ENCODE measurements around the gene GATAD2A. TPM values are rescaled to one million over a fixed set of nuclear protein-coding genes. Genes with fewer than 3 reads are reported as not detected.

The GATAD2A gene
- total RNA-seq, 2 donors from 2014 or later, result 102 to 145 TPM

DNA sequence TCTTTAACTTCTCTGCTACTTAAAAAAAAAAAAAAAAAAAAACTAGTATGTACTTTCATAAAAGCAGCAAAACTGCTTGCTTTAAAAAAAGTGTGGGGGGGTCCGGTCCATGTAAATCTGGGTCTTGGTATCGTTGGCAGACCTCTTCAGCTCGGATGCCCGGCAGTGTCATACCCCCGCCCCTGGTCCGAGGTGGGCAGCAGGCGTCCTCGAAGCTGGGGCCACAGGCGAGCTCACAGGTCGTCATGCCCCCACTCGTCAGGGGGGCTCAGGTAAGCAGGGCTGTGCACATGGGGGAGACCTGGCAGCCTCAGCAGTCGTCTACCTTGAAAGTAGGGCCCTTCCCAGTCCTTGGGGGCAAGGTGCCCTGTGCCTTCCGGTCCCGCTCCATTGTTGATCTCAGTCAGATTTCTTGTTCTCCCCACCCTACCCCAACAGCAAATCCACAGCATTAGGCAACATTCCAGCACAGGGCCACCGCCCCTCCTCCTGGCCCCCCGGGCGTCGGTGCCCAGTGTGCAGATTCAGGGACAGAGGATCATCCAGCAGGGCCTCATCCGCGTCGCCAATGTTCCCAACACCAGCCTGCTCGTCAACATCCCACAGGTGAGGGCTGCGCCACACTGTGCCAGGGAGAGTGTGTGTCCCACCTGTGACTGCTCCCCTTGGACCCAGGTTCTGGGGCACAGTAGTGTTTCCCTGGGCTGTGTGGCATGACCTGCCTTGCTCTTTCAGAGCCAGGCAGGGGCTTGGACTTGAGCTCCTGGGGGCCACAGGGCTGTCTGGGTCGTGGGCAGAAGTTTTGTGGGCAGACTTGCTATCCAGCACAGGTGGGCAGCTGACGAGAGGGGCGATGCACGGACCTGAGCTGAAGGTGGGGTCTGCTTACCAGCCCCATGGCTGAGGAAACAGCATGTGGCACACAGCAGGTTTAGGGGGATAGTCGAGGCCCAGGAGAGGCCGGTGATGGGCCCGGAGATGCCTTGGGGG, 90.4 kb downstream of the GATAD2A start:
- no peak for DNase-seq
- Histone ChIP-seq H3K36me3 (peaks cover 27% of the 10 kb centered on the region), H3K27ac (no peak overlapping the region), H3K4me1 (no peaks in the 10 kb centered on the region), H3K4me3 (no peak overlapping the region), H3K9ac (ENCODE audit: low read depth in 2 of 2, low read length in 2 of 2) (no peak overlapping the region), H3K27me3 (no peaks in the 10 kb centered on the region), H3K9me3 (no peaks in the 10 kb centered on the region)
- TF ChIP-seq, protein P1, sequence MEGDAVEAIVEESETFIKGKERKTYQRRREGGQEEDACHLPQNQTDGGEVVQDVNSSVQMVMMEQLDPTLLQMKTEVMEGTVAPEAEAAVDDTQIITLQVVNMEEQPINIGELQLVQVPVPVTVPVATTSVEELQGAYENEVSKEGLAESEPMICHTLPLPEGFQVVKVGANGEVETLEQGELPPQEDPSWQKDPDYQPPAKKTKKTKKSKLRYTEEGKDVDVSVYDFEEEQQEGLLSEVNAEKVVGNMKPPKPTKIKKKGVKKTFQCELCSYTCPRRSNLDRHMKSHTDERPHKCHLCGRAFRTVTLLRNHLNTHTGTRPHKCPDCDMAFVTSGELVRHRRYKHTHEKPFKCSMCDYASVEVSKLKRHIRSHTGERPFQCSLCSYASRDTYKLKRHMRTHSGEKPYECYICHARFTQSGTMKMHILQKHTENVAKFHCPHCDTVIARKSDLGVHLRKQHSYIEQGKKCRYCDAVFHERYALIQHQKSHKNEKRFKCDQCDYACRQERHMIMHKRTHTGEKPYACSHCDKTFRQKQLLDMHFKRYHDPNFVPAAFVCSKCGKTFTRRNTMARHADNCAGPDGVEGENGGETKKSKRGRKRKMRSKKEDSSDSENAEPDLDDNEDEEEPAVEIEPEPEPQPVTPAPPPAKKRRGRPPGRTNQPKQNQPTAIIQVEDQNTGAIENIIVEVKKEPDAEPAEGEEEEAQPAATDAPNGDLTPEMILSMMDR (IDR thresholded peaks at IDR 0.05), result no peak
- intact Hi-C loops (cut with DNase I), result no loop called here

DNA sequence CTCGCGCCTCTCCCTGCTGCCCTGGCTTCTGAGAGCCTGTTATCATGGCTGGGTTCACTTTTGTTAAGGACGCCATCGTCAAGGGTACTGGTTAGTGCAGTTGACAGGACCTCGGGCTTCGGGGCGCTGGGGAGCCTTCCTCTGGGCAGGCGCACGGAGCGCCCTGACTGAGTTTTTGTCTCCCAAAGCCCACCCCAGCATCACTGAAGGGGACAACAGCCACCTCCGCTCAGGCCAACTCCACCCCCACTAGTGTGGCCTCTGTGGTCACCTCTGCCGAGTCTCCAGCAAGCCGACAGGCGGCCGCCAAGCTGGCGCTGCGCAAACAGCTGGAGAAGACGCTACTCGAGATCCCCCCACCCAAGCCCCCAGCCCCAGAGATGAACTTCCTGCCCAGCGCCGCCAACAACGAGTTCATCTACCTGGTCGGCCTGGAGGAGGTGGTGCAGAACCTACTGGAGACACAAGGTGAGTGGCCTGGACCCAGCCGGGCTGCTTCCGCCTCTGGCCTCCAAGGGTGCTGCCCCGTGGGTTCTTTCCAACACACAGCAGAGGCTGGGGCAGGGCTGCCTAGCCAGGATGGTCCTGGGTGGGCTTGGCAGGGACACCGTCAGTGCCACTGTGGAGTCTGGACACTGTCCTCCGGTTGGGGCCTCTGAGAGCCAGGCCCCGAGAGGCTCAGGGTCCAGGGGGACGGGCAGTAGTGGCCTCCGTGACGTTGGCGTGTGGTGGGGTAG, 92.9 kb downstream of the GATAD2A start:
- Histone ChIP-seq H3K27ac (no peak overlapping the region), H3K4me3 (no peak overlapping the region), H3K36me3 (peaks cover 34% of the 10 kb centered on the region), H3K9me3 (no peaks in the 10 kb centered on the region), H3K4me1 (no peaks in the 10 kb centered on the region), H3K27me3 (no peaks in the 10 kb centered on the region), H3K9ac (ENCODE audit: low read depth in 2 of 2, low read length in 2 of 2) (no peak overlapping the region)
- TF ChIP-seq, protein P1 (IDR thresholded peaks at IDR 0.05), result no peak
- intact Hi-C loops (cut with DNase I), result no loop called here
- no peak for DNase-seq

DNA sequence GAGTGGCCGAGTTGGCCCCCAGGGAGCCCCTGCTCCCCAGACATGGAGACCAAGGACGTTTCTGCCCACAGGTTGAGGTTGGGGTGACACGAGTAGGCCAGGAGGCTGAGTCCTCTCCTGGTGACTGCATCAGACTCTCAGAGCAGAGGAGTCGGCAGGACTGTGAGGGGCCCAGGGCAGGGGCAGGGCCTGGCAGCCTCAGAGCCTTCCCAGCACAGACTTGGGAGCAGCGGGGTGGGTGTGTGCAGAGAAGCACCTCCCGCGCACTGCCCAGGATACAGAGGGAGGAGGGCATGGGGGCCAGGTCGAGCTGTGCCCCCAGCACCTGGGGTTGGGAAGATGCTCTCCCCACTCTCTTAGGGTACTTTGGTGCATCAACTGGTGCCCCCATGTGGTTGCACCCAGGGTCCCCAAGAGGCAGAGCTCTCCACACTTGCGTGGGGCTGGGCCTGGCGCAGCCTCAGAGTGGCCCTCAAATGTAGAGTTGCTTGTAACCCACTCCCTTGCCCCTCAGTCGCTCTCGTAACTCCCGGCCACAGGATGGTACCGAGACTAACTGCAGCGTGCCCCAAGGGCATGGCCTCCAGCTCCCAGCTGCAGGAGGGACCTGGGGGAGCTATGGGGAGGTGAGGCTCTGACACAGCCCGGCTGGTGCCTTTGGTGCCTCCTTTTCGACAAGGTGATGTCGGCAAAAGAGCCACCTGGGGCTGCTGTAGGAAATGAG, 94.0 kb downstream of the GATAD2A start:
- Histone ChIP-seq H3K9ac (ENCODE audit: low read depth in 2 of 2, low read length in 2 of 2) (no peak overlapping the region), H3K4me3 (no peak overlapping the region), H3K36me3 (peaks cover 31% of the 10 kb centered on the region), H3K27ac (no peak overlapping the region), H3K9me3 (no peaks in the 10 kb centered on the region), H3K4me1 (no peaks in the 10 kb centered on the region), H3K27me3 (no peaks in the 10 kb centered on the region)
- no peak for DNase-seq
- TF ChIP-seq, protein P1 (IDR thresholded peaks at IDR 0.05), result no peak
- intact Hi-C loops (cut with DNase I), result no loop called here

DNA sequence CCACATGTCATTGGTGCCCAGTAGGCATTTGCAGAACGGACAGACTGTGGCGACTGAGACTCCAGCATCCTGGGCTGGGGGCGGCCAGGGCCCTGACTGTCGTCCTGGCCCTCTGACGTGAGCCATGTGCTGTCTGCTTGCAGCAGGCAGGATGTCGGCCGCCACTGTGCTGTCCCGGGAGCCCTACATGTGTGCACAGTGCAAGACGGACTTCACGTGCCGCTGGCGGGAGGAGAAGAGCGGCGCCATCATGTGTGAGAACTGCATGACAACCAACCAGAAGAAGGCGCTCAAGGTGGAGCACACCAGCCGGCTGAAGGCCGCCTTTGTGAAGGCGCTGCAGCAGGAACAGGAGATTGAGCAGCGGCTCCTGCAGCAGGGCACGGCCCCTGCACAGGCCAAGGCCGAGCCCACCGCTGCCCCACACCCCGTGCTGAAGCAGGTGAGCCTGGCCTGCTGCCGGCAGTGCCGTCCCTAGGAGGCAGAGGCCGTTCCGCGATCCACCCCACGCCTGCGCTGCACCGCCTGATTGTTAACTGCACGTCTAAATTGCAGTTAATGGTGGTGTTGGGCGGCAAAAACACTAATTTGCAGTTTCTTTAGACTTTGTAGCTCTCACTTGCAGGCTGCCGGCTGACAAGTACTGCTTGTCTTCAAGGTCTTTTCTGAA, 95.6 kb downstream of the GATAD2A start:
- intact Hi-C loops (cut with DNase I), result no loop called here
- Histone ChIP-seq H3K9me3 (no peaks in the 10 kb centered on the region), H3K27me3 (no peaks in the 10 kb centered on the region), H3K36me3 (peaks cover 29% of the 10 kb centered on the region), H3K27ac (no peak overlapping the region), H3K4me1 (no peaks in the 10 kb centered on the region), H3K4me3 (no peak overlapping the region), H3K9ac (ENCODE audit: low read depth in 2 of 2, low read length in 2 of 2) (no peak overlapping the region)
- DNase-seq, result no peak
- TF ChIP-seq, protein P1 (IDR thresholded peaks at IDR 0.05), result no peak

DNA sequence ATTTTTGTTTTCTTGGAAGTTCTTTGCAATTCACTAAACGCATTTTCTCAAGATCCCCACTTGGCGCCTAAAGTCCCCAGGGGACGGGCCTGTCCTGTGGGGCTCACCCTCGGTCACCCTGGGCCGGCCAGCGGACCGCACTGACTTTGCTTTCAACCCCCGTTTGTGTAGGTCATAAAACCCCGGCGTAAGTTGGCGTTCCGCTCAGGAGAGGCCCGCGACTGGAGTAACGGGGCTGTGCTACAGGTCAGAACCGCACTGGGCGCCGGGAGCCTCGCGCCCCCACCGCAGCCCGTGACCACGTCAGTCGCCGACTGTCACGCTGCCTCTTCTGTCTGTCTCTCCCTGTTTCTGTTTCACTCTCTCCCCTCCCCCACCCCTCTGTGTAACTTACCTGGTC, 96.3 kb downstream of the GATAD2A start:
- Histone ChIP-seq H3K9me3 (no peaks in the 10 kb centered on the region), H3K4me3 (no peak overlapping the region), H3K36me3 (peaks cover 25% of the 10 kb centered on the region), H3K4me1 (no peaks in the 10 kb centered on the region), H3K27me3 (no peaks in the 10 kb centered on the region), H3K9ac (ENCODE audit: low read depth in 2 of 2, low read length in 2 of 2) (no peak overlapping the region), H3K27ac (no peak overlapping the region)
- intact Hi-C loops (cut with DNase I), result no loop called here
- no peak for DNase-seq
- TF ChIP-seq, protein P1 (IDR thresholded peaks at IDR 0.05), result no peak
